Bronchial epithelial cell (primary cell): Measurements from ENCODE around the gene PUM2. TPM values are rescaled to one million over a fixed set of nuclear protein-coding genes. Genes with fewer than 3 reads are reported as not detected.
"Not testable (repeated sequence)": the region's sequence is repeated elsewhere in the genome, so short reads cannot be mapped to it uniquely, and the experiment has no call there.

Experiments used
- DNase-seq: peaks from one replicate; pipeline ENCODE4 v3.0.0-alpha.2; 2010; ENCODE audit warnings: low read depth
- FAIRE-seq: peaks from 2 replicates; lab custom pipeline; 2011; peaks lifted over from hg19 to GRCh38; lab: Jason Lieb, UNC
- H3K27me3 ChIP-seq: 2 replicates; pipeline ENCODE4 v1.5.1; 2011; ENCODE audit warnings: low read length; ENCODE audit not compliant: control insufficient read depth, insufficient read depth
- H3K36me3 ChIP-seq: 2 replicates; pipeline ENCODE4 v1.5.1; 2011; ENCODE audit warnings: low read length; ENCODE audit not compliant: control insufficient read depth, insufficient read depth
- H3K4me3 ChIP-seq: 2 replicates; pipeline ENCODE4 v1.5.1; 2011; ENCODE audit warnings: mild to moderate bottlenecking, low read depth, low read length, control low read depth
- CTCF ChIP-seq: IDR thresholded peaks from 2 replicates; pipeline ENCODE4 v1.5.1; 2011; ENCODE audit warnings: mild to moderate bottlenecking, moderate library complexity, low read length, control low read depth, inconsistent platforms; ENCODE audit not compliant: insufficient read depth, severe bottlenecking
- total RNA-seq: library from RNA; depleted of rRNA; stranded (reverse); fragments of >200 nt; gene quantifications from 2 replicates; pipeline ENCODE4 v1.2.1, GENCODE V29; 2014

PUM2 gene
- total RNA-seq, 1 donor from 2014 or later: 43.7 TPM

DNA sequence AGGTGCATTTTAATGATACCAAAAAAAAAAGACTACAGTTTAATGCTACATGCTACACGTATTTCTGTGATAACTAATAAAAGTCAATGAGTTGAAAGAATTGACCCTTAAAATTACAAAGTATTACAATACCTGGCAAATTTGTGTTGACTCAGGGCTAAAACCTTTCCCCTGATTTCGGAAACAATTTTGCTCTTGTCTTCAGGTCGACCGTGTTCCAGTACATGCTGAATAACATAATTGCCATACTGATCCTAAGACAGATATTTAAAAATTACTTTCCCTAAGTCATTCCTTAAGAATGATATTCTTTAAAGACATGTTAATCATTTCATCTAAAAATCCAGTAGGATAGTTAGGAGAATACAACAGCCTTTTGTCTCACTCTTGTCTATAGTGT lies 95.9 kb downstream of the PUM2 start:
- no peak for TF ChIP-seq CTCF
- no peak for FAIRE-seq
- H3K27me3 ChIP-seq: no peaks in the 10 kb centered on the region
- peaks cover 9% of the 10 kb centered on the region for H3K36me3 ChIP-seq
- DNase-seq: no peak
- no peak overlapping the region for H3K4me3 ChIP-seq

GRCh38 chr2:20250436-20250835 lies 100.2 kb downstream of the PUM2 start:
- FAIRE-seq: no peak
- Histone ChIP-seq H3K4me3 (no peak overlapping the region), H3K27me3 (no peaks in the 10 kb centered on the region), H3K36me3 (peaks cover 7% of the 10 kb centered on the region)
- DNase-seq: no peak
- no peak for TF ChIP-seq CTCF

GRCh38 chr2:20249170-20249569 lies 101.5 kb downstream of the PUM2 start:
- no peak for FAIRE-seq
- Histone ChIP-seq H3K27me3 (no peaks in the 10 kb centered on the region), H3K36me3 (peaks cover 5% of the 10 kb centered on the region), H3K4me3 (no peak overlapping the region)
- DNase-seq: no peak
- TF ChIP-seq CTCF: no peak

- Histone ChIP-seq H3K36me3 (no peaks in the 10 kb centered on the region), H3K27me3 (no peaks in the 10 kb centered on the region), H3K4me3 (no peak overlapping the region)
- FAIRE-seq: no peak
- TF ChIP-seq CTCF: no peak
- no peak for DNase-seq
These were observed 103.6 kb downstream of the PUM2 start for GRCh38 chr2:20247084-20247483.

- not testable (repeated sequence) for H3K27me3 ChIP-seq, H3K36me3 ChIP-seq, FAIRE-seq, H3K4me3 ChIP-seq, DNase-seq
These were observed 107.0 kb downstream of the PUM2 start for GRCh38 chr2:20243637-20244036.

DNA sequence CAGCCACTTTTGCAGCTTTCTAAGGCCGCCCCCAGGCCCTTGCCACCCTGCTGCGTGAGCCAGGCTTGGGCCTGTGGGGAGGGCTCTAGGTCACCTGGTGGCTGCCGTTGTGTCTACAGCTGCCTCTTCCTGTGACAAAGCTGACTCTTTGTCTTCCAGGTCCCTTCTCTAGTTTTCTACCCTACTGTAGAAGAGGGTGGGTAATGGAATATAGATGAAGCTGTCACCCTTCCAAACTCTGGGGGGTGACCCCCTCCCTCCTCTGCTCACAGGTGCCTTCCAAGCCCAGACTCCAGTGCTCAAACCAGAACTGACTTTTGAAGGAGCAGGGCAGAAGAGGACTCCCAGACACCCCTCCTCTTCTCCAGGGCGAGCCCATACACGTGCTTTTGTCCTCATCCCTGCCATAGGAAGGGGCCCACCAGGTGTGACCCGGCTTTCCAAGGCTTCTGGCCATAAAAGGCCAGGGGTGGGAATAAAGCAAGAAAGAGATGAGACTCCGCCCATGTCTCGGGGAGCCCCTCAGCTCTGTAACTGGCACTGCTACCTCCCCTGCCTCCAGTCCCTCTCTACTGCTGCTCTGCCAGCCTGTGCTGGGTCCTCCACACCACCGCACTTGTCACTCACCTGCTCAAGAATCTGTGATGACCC lies 107.8 kb downstream of the PUM2 start:
- Histone ChIP-seq H3K27me3 (no peaks in the 10 kb centered on the region), H3K4me3 (no peak overlapping the region), H3K36me3 (no peaks in the 10 kb centered on the region)
- TF ChIP-seq CTCF: peak; percentile 13
- FAIRE-seq (no peak), DNase-seq (no peak)
